Measurements from ENCODE around the gene SPP2.

The SPP2 gene

DNA sequence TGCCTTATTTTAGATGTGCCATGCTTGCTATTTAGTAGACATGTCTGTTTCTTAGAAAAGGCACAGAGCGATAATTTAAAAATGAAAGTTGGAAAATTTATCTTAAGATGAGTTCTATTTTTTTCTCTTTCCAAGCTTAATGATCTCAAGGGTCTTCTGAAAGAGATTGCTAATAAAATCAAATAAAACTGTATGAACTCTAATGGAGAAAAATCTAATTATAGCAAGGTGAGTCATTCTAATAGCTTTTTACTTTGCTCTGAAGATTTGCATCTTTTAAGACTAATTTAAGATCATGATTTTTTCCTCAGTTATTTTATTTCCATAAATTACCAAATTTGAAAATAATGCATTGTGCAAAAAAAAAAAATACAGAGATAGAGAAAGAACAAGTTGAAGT, 36.1 kb upstream of the SPP2 start:
- TF ChIP-seq, protein P1, sequence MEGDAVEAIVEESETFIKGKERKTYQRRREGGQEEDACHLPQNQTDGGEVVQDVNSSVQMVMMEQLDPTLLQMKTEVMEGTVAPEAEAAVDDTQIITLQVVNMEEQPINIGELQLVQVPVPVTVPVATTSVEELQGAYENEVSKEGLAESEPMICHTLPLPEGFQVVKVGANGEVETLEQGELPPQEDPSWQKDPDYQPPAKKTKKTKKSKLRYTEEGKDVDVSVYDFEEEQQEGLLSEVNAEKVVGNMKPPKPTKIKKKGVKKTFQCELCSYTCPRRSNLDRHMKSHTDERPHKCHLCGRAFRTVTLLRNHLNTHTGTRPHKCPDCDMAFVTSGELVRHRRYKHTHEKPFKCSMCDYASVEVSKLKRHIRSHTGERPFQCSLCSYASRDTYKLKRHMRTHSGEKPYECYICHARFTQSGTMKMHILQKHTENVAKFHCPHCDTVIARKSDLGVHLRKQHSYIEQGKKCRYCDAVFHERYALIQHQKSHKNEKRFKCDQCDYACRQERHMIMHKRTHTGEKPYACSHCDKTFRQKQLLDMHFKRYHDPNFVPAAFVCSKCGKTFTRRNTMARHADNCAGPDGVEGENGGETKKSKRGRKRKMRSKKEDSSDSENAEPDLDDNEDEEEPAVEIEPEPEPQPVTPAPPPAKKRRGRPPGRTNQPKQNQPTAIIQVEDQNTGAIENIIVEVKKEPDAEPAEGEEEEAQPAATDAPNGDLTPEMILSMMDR (conservative IDR thresholded peaks at IDR 0.05; ENCODE audit: control insufficient read depth, insufficient read depth, low read depth, low read length) = no peak
- no peak overlapping the region for H3K4me3 ChIP-seq (ENCODE audit: control insufficient read depth, low read depth, low read length)
- DNase-seq (ENCODE audit: low read depth) = no peak

GRCh38 chr2:234015861-234016260, 34.6 kb upstream of the SPP2 start:
- TF ChIP-seq, protein P1 (conservative IDR thresholded peaks at IDR 0.05; ENCODE audit: control insufficient read depth, insufficient read depth, low read depth, low read length) = no peak
- no peak for DNase-seq (ENCODE audit: low read depth)
- no peak overlapping the region for H3K4me3 ChIP-seq (ENCODE audit: control insufficient read depth, low read depth, low read length)

DNA sequence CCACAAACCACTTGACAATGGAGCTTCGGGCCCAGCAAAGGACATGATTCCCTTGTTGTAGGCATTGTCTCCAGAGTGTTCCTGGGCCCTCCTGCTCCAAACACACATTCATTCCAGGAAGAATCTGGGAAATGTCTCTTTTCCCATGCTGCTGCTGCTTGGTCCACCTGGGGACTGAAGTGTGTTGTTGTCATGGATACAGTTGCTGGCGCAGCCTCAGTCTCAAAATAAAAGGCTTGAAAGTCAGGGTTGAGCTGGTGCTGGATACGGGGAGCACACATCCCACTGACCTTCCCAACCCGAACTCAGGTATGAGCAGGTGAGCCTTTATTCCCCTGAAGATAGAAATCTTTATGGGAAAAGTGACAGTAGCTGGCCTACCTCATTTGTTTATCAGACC, 30.6 kb upstream of the SPP2 start:
- H3K4me3 ChIP-seq (ENCODE audit: control insufficient read depth, low read depth, low read length) = no peak overlapping the region
- TF ChIP-seq, protein P1 (conservative IDR thresholded peaks at IDR 0.05; ENCODE audit: control insufficient read depth, insufficient read depth, low read depth, low read length) = no peak
- DNase-seq (ENCODE audit: low read depth) = no peak

DNA sequence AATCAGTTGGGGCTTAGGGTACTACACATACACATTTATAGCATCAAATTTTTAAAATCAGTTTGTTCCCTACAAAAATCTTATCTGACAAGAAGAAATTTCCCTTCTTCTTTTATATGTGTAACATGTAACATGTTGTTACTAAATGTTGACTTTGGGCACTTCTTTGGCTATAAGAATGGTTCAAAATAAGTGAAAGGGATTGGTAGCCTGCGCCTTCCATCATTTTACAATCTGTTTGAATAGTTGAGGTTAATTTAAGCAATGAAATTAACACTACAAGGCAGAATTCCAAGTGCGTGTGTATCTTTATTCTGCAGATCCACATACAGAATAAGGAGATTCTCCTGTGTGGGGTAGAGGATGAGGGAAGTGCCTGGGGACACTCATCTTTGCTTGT, 30.2 kb upstream of the SPP2 start:
- TF ChIP-seq, protein P1 (conservative IDR thresholded peaks at IDR 0.05; ENCODE audit: control insufficient read depth, insufficient read depth, low read depth, low read length) = no peak
- no peak for DNase-seq (ENCODE audit: low read depth)
- H3K4me3 ChIP-seq (ENCODE audit: control insufficient read depth, low read depth, low read length) = no peak overlapping the region

GRCh38 chr2:234022424-234022823, 28.1 kb upstream of the SPP2 start:
- no peak for DNase-seq (ENCODE audit: low read depth)
- TF ChIP-seq, protein P1 (conservative IDR thresholded peaks at IDR 0.05; ENCODE audit: control insufficient read depth, insufficient read depth, low read depth, low read length) = no peak
- no peak overlapping the region for H3K4me3 ChIP-seq (ENCODE audit: control insufficient read depth, low read depth, low read length)

DNA sequence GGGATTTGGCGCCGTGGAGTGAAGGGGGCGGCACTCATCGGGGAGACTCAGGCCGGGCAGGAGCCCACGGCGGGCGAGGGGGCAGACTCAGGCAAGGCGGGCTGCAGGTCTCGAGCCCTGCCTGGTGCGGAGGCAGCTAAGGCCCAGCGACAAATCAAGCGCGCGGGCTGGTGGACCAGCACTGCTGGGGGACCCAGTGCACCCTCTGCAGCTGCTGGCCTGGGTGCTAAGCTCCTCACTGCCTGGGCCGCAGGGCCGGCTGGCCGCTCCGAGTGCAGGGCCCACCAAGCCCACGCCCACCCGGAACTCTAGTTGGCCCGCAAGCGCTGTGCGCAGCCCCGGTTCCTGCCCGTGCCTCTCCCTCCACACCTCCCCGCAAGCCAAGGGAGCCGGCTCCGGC, 26.2 kb upstream of the SPP2 start:
- DNase-seq (ENCODE audit: low read depth) = no peak
- TF ChIP-seq, protein P1 (conservative IDR thresholded peaks at IDR 0.05; ENCODE audit: control insufficient read depth, insufficient read depth, low read depth, low read length) = no peak
- no peak overlapping the region for H3K4me3 ChIP-seq (ENCODE audit: control insufficient read depth, low read depth, low read length)

- TF ChIP-seq, protein P1 (conservative IDR thresholded peaks at IDR 0.05; ENCODE audit: control insufficient read depth, insufficient read depth, low read depth, low read length) = no peak
- no peak for DNase-seq (ENCODE audit: low read depth)
- peak overlapping the region; percentile 5 for H3K4me3 ChIP-seq (ENCODE audit: control insufficient read depth, low read depth, low read length)
Observed at GRCh38 chr2:234025466-234025865, 25.0 kb upstream of the SPP2 start.

Measured in fibroblast of mammary gland (primary cell).